Naive thymus-derived CD8-positive, alpha-beta T cell (primary cell): ENCODE results near the gene CFAP161. TPM values are rescaled to one million over a fixed set of nuclear protein-coding genes. Genes with fewer than 3 reads are reported as not detected.

Experiments
- ATAC-seq, 2 donors: fragments of 150-1000 bp; cut with Tn5 transposase in 1 of 2; sonication (Bioruptor Pico), chemical (Tn5 transposase) in 1 of 2; 1 replicate in 1 of 2; 2 replicates in 1 of 2; pipeline ENCODE4 v1.10.0; 2021; ENCODE audit warnings: mild to moderate bottlenecking in 2 of 2, moderate library complexity in 2 of 2
- POLR2A ChIA-PET: fragments of 350-600 bp; sonication (Branson Sonifier 250); formaldehyde crosslinking; loops from one replicate; lab custom pipeline; 2021; ENCODE audit warnings: antibody characterized with exemption; lab: Charles Lee
- DNase-seq, 10 donors: peaks; one replicate each; pipeline versions ENCODE4 v3.0.0 to v3.0.0-alpha.2; 2020 to 2022
- H3K27ac Mint-ChIP-seq, 10 donors: one replicate each; pipeline ENCODE4 v1.8.0; 2020 to 2022; ENCODE audit warnings: mild to moderate bottlenecking in 10 of 10, mixed read lengths in 10 of 10, moderate library complexity in 4 of 10, inconsistent platforms in 1 of 10
- H3K27me3 Mint-ChIP-seq, 5 donors: one replicate each; pipeline ENCODE4 v1.8.0; 2021 to 2022; ENCODE audit warnings: mixed read lengths in 5 of 5
- H3K36me3 Mint-ChIP-seq, 3 donors: one replicate each; pipeline ENCODE4 v1.8.0; 2020 to 2022; ENCODE audit warnings: mixed read lengths in 3 of 3, mild to moderate bottlenecking in 2 of 3, inconsistent platforms in 1 of 3
- H3K4me1 Mint-ChIP-seq, 4 donors: one replicate each; pipeline ENCODE4 v1.8.0; 2021 to 2022; ENCODE audit warnings: mixed read lengths in 4 of 4
- H3K4me3 Mint-ChIP-seq, 10 donors: one replicate each; pipeline ENCODE4 v1.8.0; 2020 to 2022; ENCODE audit warnings: mild to moderate bottlenecking in 10 of 10, mixed read lengths in 10 of 10, moderate library complexity in 6 of 10, inconsistent platforms in 1 of 10
- H3K9me3 Mint-ChIP-seq, 9 donors: one replicate each; pipeline ENCODE4 v1.8.0; 2020 to 2022; ENCODE audit warnings: mixed read lengths in 9 of 9, mild to moderate bottlenecking in 3 of 9, inconsistent platforms in 1 of 9, moderate library complexity in 1 of 9
- polyA plus RNA-seq, 3 donors: library from polyadenylated mRNA; unstranded; fragments of 300-500 nt; fragmentation: Illumina TruSeq; gene quantifications; one replicate each; pipeline ENCODE4 v1.2.3, GENCODE V29; 2021
- total RNA-seq, 8 experiments: library from RNA in 2 of 8; stranded (reverse) in 2 of 8; gene quantifications; one replicate each; pipeline ENCODE4 v1.2.3 and lab custom pipeline; 2021 to 2026

CFAP161 gene
- total and polyA plus RNA-seq, 5 experiments from 2014 or later, result 0.21 TPM; not detected in 4

GRCh38 chr15:81181220-81181619 is 47.1 kb downstream of the CFAP161 start:
- POLR2A ChIA-PET, result no interaction called here
- Mint-ChIP-seq H3K27ac (peak overlapping the region in 1 of 10 donors; percentile 58), H3K27me3 (peaks cover 15 to 45% (median 35%) of the 10 kb centered on the region in 5 donors), H3K4me3 (no peak overlapping the region), H3K4me1 (peaks cover 2 to 7% (median 5%) of the 10 kb centered on the region in 4 donors), H3K36me3 (no peaks in the 10 kb centered on the region), H3K9me3 (no peaks in the 10 kb centered on the region)
- ATAC-seq (no peak), DNase-seq (no peak)

DNA sequence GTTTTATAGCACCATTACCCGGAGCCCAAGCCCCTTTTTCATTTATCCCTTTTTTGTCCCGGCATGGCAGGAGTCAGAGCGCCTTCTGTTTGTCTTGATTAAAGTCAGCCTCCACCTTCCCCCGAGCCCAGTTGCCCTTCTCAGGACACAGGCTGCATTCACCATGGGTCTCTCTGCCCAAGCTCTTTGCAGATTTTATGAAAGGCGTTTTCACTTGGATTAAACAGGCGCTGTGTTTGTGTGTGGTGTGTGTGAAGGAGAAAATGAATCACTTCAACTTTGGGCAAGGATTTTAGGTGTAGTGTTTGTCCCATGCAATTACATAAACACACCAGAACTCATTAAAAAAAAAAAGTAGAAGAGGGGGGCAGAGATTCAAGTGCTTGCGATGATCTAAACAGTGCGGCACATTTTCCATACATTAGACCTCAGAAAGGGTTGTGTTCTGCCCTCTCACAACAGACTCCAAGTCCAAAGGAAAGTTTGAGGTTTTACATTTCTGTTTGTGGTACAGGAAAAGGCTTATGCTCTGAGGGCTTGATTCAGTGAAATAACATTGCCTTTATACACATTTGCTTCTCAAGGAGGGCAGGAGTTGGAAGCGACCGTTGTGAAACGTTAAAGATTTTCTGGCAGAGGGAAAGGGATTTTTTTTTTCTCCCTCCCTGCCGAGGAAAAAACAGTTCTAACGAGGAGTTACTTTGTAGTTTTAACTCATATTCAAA is 48.1 kb downstream of the CFAP161 start:
- H3K4me3 Mint-ChIP-seq, result no peak overlapping the region
- DNase-seq, result no peak
- no peak for ATAC-seq
- no peaks in the 10 kb centered on the region for H3K36me3 Mint-ChIP-seq
- no peaks in the 10 kb centered on the region for H3K9me3 Mint-ChIP-seq
- POLR2A ChIA-PET, result no interaction called here
- H3K4me1 Mint-ChIP-seq, result peaks cover 2 to 7% (median 5%) of the 10 kb centered on the region in 4 donors
- H3K27ac Mint-ChIP-seq, result no peak overlapping the region
- H3K27me3 Mint-ChIP-seq, result peaks cover 15 to 45% (median 35%) of the 10 kb centered on the region in 5 donors

GRCh38 chr15:81182756-81183438 is 48.8 kb downstream of the CFAP161 start:
- ATAC-seq, result no peak
- no peak overlapping the region for H3K27ac Mint-ChIP-seq

GRCh38 chr15:81183439-81183775 is 49.3 kb downstream of the CFAP161 start:
- H3K27ac Mint-ChIP-seq, result no peak overlapping the region
- POLR2A ChIA-PET, result no interaction called here
- no peaks in the 10 kb centered on the region for H3K9me3 Mint-ChIP-seq
- H3K4me1 Mint-ChIP-seq, result peaks cover 2 to 7% (median 5%) of the 10 kb centered on the region in 4 donors
- ATAC-seq (no peak), DNase-seq (no peak)
- peaks cover 18 to 54% (median 41%) of the 10 kb centered on the region in 5 donors for H3K27me3 Mint-ChIP-seq
- no peak overlapping the region for H3K4me3 Mint-ChIP-seq
- H3K36me3 Mint-ChIP-seq, result no peaks in the 10 kb centered on the region

More at GRCh38 chr15:81182756-81183438, 48.8 kb downstream of the CFAP161 start:
- DNase-seq, result no peak
- H3K36me3 Mint-ChIP-seq, result no peaks in the 10 kb centered on the region
- peaks cover 2 to 7% (median 5%) of the 10 kb centered on the region in 4 donors for H3K4me1 Mint-ChIP-seq
- POLR2A ChIA-PET, result no interaction called here
- no peaks in the 10 kb centered on the region for H3K9me3 Mint-ChIP-seq
- no peak overlapping the region for H3K4me3 Mint-ChIP-seq
- H3K27me3 Mint-ChIP-seq, result peaks cover 15 to 52% (median 39%) of the 10 kb centered on the region in 5 donors

DNA sequence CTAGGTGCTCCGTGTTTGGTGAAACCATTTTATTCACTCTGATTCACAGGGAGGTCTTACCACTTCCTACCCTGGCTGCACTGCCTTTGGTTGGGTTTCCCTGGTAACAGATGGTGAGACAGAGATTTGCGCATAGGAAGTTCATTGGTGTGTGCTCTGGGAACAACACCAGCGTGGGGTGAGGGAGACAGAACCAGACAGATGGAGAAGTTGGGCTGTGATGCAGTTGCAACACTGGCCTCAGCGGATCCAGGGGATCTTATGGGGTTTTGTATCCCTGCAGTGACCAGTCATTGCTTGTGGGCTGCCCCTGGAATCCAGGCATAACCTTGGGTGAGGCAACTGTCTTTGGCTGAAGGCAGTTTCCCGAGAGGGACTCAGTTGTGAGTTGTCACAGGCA is 50.1 kb downstream of the CFAP161 start:
- Mint-ChIP-seq H3K4me3 (no peak overlapping the region), H3K27ac (no peak overlapping the region), H3K27me3 (peaks cover 18 to 54% (median 42%) of the 10 kb centered on the region in 5 donors), H3K9me3 (no peaks in the 10 kb centered on the region), H3K36me3 (no peaks in the 10 kb centered on the region), H3K4me1 (peaks cover 2 to 7% (median 5%) of the 10 kb centered on the region in 4 donors)
- ATAC-seq (no peak), DNase-seq (no peak)
- POLR2A ChIA-PET, result no interaction called here

DNA sequence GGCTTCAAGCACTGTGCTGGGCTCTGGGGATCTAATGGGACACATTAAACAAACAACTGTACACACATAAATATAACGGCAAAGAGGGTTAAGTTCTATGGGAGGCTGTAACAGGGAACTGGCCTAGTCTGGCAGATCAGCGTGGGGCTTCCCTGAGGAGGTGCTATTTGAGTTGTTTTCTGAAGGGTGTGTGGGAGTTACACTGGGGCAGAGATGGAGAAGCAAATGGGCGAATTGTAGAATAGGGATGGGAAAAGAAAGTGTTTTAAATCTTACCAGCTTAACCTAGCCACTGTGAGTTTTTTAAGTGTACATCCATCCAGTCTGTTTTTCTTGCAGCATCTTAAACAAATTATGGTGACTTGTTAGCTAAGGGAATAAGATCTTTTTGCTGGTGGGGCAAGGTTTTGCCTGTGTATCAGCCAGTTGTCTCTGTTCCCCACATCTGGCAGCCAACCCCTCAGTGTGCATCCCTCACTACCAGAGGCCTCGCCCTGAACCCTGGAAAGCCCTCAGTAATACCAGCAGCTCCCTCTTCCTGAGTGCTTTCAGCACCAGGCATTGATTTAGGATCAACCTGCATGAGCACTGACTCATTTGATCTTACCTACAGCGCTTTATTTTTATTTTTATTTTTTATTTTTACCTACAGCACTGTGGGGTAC is 51.7 kb downstream of the CFAP161 start:
- DNase-seq (no peak), ATAC-seq (no peak)
- peaks cover 16 to 54% (median 42%) of the 10 kb centered on the region in 5 donors for H3K27me3 Mint-ChIP-seq
- peaks cover 2 to 7% (median 5%) of the 10 kb centered on the region in 4 donors for H3K4me1 Mint-ChIP-seq
- H3K36me3 Mint-ChIP-seq, result no peaks in the 10 kb centered on the region
- H3K27ac Mint-ChIP-seq, result no peak overlapping the region
- H3K4me3 Mint-ChIP-seq, result no peak overlapping the region
- no peaks in the 10 kb centered on the region for H3K9me3 Mint-ChIP-seq
- POLR2A ChIA-PET, result no interaction called here

GRCh38 chr15:81188354-81188753 is 54.3 kb downstream of the CFAP161 start:
- Mint-ChIP-seq H3K36me3 (no peaks in the 10 kb centered on the region), H3K9me3 (no peaks in the 10 kb centered on the region), H3K27me3 (peaks cover 10 to 41% (median 27%) of the 10 kb centered on the region in 5 donors), H3K27ac (no peak overlapping the region), H3K4me1 (peaks cover 2 to 7% (median 4%) of the 10 kb centered on the region in 4 donors), H3K4me3 (no peak overlapping the region)
- POLR2A ChIA-PET, result no interaction called here
- DNase-seq (no peak), ATAC-seq (no peak)

DNA sequence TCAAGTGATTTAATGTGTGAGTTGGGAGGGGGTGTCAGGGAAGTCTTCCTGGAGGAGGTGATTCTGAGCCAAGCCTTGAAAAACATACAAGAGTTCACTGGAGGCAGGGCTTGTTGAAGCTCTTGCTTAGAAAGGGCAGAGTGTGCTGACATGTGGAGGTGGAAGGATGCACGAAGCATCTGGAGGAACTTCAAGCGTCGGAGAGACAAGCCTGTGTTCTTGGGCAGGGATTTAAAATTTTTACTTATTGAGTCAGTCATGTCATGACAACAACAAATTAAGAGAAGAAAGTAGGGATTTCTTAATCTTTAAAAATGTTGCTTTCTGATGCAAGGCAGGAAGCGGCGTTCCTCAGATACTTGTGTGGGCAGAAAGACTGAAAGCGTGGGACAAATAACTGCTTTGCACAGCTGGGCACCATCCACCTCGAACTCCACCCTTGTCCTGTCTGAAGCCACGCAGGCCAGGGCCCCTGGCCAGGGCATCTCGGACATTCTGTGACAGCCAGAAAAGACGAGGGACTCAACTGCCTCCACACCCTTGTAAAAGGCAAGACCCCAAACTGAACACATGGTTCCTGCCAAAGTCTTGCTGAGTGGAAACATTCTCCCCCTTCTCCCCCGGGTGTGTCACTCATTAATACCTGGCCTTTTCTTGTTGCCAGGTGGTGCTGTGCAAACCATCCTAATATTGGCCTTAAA is 55.7 kb downstream of the CFAP161 start:
- Mint-ChIP-seq H3K4me3 (no peak overlapping the region), H3K36me3 (no peaks in the 10 kb centered on the region), H3K9me3 (no peaks in the 10 kb centered on the region), H3K27ac (no peak overlapping the region), H3K4me1 (peaks cover 0 to 3% (median 0%) of the 10 kb centered on the region in 4 donors), H3K27me3 (peaks cover 5 to 38% (median 17%) of the 10 kb centered on the region in 5 donors)
- no peak for ATAC-seq
- DNase-seq, result no peak
- POLR2A ChIA-PET, result no interaction called here

- Mint-ChIP-seq H3K4me1 (peaks cover 0 to 3% (median 0%) of the 10 kb centered on the region in 4 donors), H3K27me3 (peaks cover 5 to 32% (median 7%) of the 10 kb centered on the region in 5 donors), H3K9me3 (no peaks in the 10 kb centered on the region), H3K27ac (no peak overlapping the region), H3K36me3 (no peaks in the 10 kb centered on the region), H3K4me3 (no peak overlapping the region)
- ATAC-seq, result no peak
- POLR2A ChIA-PET, result no interaction called here
- no peak for DNase-seq
Measured at GRCh38 chr15:81190922-81191507, 56.9 kb downstream of the CFAP161 start.

DNA sequence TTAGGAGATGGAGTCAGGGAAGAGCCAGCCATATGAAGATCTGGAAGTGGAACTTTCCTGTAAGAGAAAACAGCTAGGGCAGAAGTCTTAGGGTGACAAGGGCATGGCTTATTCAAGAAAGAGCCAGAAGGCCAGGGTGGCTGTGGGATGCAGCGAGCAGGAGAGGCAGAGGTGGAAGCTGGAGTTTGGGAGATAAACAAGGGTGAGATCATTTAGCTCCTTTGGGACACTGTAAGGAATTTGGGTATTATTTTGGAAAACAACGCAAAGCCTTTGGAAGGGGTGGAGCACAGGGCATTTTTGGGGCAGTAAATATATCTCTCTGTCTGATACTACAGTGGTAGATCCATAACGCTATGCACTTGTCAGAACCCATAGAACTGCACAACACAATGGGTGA is 57.6 kb downstream of the CFAP161 start:
- POLR2A ChIA-PET, result no interaction called here
- DNase-seq, result no peak
- Mint-ChIP-seq H3K4me3 (no peak overlapping the region), H3K27ac (no peak overlapping the region), H3K9me3 (no peaks in the 10 kb centered on the region), H3K36me3 (no peaks in the 10 kb centered on the region), H3K4me1 (peaks cover 0 to 3% (median 0%) of the 10 kb centered on the region in 4 donors), H3K27me3 (peaks cover 5 to 34% (median 7%) of the 10 kb centered on the region in 5 donors)
- ATAC-seq, result no peak

- Mint-ChIP-seq H3K36me3 (no peaks in the 10 kb centered on the region), H3K4me1 (peaks cover 0 to 4% (median 0%) of the 10 kb centered on the region in 4 donors), H3K9me3 (no peaks in the 10 kb centered on the region), H3K27ac (no peak overlapping the region), H3K4me3 (no peak overlapping the region), H3K27me3 (peaks cover 2 to 37% (median 14%) of the 10 kb centered on the region in 5 donors)
- DNase-seq (no peak), ATAC-seq (no peak)
- POLR2A ChIA-PET, result no interaction called here
Measured at GRCh38 chr15:81194723-81195122, 60.7 kb downstream of the CFAP161 start.

- POLR2A ChIA-PET, result no interaction called here
- ATAC-seq (no peak), DNase-seq (no peak)
- Mint-ChIP-seq H3K27ac (no peak overlapping the region), H3K4me3 (no peak overlapping the region), H3K4me1 (peaks cover 0 to 4% (median 0%) of the 10 kb centered on the region in 4 donors), H3K9me3 (no peaks in the 10 kb centered on the region), H3K27me3 (peaks cover 2 to 37% (median 14%) of the 10 kb centered on the region in 5 donors), H3K36me3 (no peaks in the 10 kb centered on the region)
Measured at GRCh38 chr15:81195339-81195864, 61.3 kb downstream of the CFAP161 start.
